Stimulated activated CD4-positive, alpha-beta T cell treated with anti-CD3 and anti-CD28 coated beads, Interleukin-4, amount 100 ng/mL, for 48 hours (primary cell): ENCODE data around the gene EFHC1.
"Not testable (repeated sequence)": the region's sequence is repeated elsewhere in the genome, so short reads cannot be mapped to it uniquely, and the experiment has no call there.

Source experiments
- DNase-seq, 2 donors: peaks; one replicate each; pipeline ENCODE4 v3.0.0-alpha.2; 2020; ENCODE audit warnings: low read depth in 2 of 2

The EFHC1 gene, protein sequence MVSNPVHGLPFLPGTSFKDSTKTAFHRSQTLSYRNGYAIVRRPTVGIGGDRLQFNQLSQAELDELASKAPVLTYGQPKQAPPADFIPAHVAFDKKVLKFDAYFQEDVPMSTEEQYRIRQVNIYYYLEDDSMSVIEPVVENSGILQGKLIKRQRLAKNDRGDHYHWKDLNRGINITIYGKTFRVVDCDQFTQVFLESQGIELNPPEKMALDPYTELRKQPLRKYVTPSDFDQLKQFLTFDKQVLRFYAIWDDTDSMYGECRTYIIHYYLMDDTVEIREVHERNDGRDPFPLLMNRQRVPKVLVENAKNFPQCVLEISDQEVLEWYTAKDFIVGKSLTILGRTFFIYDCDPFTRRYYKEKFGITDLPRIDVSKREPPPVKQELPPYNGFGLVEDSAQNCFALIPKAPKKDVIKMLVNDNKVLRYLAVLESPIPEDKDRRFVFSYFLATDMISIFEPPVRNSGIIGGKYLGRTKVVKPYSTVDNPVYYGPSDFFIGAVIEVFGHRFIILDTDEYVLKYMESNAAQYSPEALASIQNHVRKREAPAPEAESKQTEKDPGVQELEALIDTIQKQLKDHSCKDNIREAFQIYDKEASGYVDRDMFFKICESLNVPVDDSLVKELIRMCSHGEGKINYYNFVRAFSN

DNA sequence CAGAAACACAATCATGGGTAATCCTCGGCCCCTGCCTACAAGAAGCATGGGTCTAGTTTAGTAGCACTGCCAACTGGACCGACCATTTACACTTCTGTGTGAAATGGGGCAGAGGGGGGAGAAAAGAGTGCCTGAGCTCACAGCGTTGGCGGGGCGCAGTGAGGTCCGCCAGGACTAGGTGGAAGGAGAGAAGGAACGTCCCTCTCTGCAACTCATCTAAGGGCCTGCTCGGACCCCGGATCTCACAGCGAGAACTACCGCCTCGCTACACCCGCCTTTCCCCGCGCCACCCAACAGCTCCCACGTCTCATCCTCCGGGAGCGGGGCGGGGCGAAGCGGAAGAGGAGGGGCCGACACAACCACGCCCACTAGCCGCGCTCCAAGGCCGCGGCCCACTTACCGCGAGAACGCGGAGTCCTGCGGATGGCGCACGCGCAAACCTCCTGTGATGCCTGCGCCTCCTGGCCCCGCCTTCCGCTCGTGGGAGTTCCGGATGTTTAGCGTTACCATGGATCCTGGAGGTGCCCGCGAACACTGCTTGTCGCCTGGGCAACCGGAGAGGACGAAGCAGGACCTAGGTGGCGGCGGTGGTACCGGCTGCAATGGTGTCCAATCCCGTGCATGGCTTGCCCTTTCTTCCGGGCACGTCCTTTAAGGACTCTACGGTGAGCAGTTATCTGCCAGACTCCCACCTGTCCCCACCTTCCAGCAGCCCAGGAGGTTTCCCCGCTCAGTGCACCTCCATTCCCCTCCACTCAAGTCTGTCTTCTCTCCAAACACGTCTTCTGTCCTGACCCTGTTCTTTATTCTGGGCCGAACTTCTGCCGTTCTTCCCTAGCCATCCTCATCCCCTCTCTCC is at the start of gene EFHC1:
TSS of gene EFHC1 (plus strand) at position 534 of the 859 bp plus-strand sequence. CDS start at position 603, 69 bp downstream.
- peak; percentile 97 to 98 for DNase-seq

DNA sequence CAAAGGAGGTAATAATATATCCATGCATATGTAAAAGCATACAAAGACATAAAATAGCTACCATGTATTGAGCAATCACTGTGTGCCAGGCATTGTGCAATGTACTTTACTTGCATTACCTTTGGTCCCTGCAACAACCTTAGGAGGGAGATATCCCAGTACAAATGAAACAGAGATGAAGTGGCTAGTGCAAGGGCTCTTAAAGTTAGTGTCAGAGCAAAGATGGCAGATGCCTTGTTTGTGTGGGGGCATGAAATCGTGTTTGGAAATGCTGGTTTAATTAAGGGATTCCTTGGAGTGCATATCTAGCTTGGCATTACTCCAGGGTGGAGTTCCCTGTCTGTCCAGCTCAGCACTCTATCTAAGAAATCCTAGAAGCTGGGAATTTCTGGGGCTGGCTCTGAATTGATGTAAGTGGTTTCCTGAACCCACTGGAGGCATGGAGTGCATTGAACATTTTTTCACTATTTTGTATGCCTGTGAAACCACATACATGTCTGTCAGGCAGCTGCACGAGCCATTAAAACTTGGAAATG is 48.4 kb upstream of the EFHC1 start:
- no peak for DNase-seq

DNA sequence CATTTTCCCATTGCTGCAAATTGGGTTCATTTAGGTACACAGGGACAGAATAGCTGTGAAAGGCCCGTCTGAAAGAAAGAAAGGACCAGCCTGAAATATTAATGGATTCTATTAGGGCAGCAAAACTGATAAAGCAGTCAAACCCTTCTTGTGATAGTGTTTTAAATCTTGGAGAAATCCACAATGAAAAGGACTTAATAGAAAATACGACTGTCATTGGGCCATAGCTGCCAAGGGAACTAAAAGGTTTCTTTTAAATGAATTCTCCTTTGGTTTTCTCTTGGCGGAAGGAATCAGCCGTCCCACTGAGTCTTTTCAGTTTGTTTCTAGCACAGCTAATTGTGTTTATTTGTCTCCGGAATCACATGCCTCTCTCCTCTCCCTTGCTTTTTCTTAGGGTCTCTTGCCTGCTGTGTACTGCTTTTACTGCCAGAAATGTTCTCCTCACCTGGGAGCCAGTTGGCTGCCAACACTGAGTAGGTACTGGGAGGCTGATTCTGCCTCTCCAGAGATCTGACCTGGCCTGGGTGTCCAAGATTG is 46.9 kb upstream of the EFHC1 start:
- DNase-seq, result no peak

DNA sequence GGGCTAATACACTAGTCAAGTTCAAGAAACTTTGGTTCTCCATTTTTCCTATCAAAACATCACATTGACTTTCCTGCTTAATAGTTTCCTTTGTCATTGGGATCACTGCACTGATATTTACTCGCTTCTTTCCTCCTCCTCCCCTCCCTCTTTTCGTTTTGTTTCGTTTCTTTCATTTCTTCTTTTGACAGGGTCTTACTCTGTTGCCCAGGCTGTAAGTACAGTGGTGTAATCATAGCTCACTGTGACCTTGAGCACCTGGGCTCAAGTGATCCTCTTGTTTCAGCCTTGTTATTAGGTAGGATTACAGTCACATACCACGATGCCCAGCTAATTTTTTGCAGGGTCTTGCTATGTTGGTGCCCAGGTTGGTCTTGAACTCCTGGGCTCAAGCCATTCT is 45.9 kb upstream of the EFHC1 start:
- DNase-seq, result no peak

DNA sequence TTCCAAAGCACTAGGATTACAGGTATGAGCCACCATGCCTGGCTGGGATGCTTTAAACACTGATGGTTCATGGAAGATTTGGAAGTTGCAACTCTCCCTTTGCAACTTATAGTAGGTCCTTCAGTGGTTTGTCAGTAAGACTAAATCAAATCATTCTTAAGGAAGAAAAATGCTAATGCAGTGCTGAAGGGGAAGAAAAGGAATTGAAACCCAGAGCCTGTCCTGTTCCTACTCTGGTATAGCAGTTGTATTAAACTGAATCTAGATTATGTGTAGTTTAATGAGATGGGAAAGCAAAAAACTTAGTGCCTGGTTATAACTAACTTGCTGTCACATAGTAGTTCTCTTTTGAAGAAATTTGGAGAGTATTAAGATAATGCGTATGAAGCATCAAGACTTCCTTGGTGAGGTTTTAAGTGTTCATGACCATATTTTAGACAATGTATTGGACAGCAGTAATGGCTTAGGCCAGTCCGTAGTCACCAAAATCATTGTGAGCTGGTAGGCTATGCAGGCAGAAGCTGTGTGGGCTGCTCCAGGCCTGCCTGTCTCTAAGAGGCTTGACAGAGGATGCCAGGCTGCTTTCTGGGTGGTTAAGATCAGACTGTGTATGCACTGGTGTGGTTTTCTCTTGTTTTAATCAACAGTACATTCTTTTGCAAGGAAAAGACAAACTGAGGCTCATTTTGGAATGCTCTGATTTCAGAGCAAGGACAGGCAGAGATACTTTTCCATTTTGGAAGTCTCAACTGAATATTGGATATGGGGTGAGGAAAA is 44.2 kb upstream of the EFHC1 start:
- DNase-seq, result no peak

DNA sequence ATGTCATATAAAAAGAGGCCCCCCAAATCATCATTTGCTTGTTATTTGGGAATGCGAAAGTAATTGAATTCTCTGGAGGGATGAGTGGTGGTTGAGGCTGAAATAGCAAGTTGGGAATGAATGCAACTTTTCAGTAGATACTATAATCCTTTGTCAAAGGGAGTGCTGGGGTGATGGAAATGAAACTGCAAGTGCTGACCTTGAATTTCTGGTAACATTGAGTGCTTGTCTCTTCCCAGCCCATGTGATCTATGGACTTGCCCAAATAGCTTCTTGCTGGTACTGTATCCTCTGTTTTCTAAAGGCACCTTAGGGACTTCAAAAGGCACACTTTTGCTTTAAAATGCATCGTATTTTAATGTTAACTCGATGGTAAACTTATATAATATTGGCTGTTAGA is 43.4 kb upstream of the EFHC1 start:
- DNase-seq, result no peak

DNA sequence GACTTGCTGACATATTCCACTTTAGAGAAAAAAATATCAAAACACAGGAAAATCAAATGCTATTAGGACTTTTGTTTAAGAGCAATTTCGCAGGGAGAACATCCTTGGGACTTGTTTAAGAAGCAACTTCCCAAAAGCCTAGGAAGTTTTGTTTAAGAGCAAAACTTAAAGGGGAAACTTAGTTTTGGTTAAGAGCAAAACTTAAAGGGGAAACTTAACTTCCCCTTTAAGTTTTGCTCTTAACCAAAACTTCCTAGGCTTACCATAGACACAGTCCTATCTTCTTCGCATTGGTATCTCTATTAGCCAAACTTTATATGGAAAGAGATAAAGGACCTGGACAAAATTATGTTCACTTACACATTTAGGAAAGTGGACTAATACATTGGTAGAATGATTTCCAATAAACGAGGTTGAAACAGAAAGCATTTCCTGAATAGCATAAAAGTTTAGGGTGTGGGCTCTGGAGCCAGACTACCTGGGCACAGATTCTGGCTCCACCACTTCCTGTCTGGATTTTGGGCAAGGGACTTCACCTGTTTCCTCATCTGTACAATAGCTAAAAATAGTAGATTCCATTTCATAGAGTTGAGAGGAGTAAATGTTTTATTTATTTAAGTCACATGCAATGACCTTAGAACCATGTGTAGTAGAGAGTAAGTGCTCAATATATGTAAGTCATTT is 42.5 kb upstream of the EFHC1 start:
- DNase-seq, result no peak

DNA sequence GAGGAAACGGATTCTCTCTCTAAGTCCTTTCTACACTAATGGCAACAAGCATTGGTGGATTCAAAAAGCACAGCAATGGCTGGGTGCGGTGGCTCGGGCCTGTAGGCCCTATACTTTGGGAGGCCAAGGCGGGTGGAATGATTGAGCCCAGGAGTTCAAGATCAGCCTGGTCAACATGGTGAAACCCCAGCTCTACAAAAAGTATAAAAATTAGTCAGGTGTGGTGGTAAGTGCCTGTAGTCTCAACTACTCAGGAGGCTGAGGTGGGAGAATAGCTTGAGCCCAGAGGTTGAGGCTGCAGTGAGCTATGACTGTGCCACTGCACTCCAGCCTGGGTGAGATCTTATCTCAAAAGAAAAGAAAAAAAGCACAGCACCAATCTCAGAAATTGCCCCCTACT is 38.9 kb upstream of the EFHC1 start:
- DNase-seq, result no peak

DNA sequence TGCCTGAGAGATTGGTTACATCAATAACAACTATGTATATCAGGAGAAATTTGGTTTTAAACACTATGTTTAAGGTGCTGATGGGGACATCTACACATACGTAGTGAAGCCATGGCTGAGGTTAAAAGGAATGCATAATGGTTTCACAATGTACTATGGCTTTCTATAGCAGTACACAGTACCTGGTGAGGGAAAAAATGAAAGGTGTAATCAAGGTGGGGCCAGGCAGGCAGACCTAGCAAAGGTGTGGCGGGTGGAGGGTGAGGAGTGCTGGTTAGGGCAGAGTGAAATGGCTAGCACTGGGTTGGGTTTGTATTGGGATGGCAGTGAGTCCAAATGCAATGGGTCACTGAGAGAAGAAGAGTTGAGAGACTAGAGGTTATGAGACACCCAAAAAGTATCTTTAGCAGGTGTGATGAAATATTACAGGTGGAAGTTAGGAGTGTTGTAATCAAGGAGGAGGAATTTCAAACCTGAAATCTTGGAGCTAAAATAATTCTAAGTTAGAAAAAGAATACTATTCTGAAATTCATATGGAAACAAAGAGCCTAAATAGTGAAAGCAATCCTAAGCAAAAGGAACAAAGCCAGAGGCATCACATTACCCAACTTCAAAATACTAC is 35.9 kb upstream of the EFHC1 start:
- no peak for DNase-seq

DNA sequence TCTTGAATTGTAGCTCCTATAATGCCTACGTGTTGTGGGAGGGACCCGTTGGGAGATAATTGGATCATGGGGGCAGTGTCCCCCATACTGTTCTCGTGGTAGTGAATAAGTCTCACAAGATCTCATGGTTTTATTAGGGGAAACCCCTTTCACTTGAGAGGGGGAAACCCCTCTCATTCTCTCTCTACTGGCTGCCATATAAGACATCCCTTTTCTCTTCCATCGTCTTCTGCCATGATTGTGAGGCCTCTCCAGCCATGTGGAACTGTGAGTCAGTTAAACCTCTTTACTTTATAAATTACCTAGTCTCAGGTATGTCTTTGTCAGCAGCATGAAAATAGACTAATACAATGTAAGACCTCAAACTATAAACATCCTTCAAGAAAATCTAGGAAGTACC is 35.1 kb upstream of the EFHC1 start:
- no peak for DNase-seq

DNA sequence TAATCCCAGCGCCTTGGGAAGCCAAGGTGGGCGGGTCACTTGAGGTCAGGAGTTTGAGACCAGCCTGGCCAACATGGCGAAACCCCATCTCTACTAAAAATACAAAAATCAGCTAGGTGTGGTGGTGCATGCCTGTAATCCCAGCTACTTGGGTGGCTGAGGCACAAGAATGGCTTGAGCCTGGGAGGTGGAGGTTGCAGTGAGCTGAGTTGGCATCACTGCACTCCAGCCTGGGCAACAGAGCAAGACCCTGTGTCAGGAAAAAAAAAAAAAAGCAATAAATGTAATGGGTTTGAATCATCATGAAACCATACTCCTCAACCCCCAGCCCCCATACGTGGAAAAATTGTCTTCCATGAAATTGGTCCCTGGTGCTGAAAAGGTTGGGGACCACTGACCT is 32.0 kb upstream of the EFHC1 start:
- DNase-seq, result not testable (repeated sequence)

DNA sequence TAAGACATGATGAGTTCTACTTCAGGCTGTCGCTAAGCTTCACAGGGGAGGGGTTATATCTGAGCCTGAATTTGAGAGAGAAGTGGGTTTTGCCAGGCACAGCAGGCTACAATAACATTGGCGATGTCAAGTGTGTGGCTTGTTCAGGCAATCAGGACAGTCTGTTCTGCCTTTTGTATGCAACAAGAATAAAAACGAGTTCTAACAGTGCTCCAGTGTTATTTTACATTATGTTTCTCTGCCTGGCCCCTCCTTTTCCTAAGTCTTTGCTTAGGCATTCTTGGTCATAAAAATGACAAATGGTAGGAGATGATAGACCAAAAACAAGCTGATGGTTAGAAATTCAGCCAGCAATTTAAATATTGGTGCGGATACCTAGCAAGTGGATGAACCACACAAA is 31.4 kb upstream of the EFHC1 start:
- DNase-seq, result no peak

DNA sequence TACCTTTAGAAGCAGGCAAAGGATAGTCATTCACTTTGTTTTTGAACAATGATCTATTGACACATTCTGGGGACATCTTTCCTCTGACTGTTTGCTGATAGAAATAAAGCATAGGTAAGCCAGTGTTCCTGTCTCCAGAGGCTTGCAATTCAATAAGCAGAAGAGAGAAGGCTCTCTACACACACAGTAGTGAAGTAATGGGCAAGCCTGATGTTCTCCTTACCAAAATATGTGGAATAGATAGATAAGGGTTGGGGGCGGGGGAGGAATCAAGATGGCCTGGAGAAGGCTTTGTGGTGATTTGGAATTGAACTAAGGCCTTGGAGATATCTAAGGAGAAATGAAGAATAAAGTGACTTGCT is 30.9 kb upstream of the EFHC1 start:
- DNase-seq, result no peak

DNA sequence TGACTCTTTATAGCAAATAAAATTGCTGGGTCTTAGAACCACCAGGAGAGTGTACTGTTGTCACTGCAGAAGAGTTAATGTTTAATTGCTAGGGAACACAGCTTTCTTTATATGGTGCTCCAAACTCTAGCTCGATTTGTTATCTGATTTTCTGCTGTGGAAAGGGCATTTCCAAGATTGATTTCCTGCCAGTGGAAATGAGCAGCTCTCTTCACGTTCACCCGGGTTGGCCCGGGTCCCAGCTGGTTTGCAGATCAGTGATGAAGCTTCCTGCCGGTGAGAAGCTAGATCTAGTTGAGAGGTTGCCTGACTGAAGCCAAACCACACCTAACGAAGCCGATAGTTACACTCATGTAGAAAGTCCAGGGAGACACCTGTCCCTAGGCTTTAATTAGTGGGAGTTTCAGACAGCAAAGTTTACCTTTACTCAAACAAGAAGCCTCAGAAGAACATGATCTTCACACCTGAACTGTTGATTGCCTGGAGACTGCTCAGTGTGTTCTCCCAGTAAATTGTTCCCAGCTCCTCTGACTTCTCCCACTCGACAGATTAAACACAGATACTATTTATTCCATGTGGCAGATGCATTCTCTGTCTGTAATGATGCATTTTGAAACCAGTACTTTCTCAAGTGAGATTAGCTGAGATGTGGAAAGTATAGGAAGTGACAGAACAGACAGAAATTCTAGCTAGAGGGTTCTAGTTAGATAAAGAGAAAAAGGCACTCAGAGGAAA is 30.3 kb upstream of the EFHC1 start:
- peak in 1 of 2 donors; percentile 27 for DNase-seq

DNA sequence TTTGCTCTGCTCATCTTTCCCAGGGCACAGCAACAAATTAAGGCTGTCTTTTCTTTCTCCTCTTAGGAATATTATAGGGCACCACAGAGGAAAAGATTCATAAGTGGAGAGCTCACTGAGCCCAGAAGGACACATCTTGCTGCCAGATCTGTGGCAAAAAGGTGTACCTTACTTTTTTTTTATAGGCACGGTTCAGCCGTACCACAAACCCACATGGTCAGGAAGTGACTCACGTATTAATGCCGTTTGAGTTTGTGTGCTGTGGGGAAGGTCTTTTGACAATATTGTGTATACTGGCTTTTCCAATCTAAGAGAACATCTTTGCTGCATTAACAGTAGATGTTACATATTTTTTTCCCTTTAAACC is 29.8 kb upstream of the EFHC1 start:
- no peak for DNase-seq

DNA sequence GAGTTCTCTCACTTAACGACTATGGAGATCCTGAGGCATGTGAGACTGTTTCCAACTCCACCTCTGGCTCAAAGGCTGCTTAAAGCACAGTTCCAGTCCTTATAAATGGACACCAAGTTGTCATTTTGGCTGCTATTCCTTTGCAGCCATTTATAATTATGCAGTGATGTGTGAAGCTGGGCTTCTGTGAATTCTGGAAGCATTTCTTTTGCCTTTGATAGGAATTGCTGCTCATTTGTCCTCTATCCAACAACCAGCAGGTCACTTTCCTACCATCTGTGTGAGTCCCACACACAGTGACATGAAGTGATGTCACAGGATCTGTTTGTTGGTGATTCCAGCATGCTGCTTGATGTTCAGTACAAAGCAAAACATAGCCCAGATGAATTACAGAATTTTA is 28.5 kb upstream of the EFHC1 start:
- no peak for DNase-seq

DNA sequence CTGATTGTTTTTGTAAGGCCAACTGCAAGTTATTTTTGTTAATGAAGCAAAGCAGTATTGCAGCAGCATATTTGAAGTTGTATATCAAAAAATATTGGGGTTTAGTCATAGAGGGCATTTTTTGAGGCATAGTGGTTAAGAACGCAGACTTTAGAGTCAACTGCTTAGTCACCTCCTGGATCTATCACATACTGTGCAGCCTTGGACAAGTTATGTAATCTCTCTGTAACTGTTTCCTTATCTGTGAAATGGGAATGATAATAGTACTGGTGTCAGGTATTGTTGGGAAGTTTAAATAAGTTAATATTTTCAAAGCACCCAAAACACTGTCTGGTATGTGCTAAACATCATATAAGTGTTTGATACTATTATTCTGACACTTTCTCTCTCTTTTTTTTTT is 27.2 kb upstream of the EFHC1 start:
- no peak for DNase-seq

DNA sequence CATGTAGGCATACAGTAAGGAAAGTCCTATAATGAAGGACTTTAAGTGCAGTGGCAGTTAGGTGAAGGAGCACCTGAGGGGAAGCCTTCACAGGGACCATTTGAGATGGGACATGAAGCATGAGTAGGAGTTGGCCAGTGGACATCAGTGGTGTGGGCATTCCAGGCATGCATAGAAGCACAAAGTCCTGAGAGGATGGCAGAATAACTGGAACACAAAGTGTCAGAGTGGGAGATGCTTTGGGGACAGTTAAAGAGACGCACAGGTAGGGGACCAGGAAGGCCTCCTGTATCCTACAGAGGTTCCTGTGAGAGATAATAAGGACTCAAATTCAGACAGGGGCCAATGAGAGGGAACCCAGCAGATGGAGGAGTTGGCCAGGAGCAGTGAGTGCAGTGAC is 26.4 kb upstream of the EFHC1 start:
- DNase-seq, result no peak

DNA sequence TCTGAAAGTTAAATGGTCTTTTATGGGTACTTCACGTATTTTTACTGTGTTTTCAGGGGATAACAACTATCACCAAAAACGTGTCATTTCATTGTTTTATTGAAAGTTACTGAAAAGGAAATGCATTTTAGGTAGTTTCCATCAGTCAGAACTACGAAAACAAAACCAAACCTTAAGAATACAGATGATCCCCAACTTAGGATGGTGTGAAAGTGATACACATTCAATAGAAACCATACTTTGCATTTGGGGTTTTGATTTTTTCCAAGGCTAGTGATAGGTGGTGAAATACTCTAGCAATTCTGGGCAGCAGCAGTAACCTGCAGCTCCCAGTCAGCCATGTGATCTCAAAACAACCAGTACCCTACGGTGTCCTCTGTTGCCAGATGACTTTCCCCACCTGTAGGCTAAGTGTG is 25.9 kb upstream of the EFHC1 start:
- no peak for DNase-seq

DNA sequence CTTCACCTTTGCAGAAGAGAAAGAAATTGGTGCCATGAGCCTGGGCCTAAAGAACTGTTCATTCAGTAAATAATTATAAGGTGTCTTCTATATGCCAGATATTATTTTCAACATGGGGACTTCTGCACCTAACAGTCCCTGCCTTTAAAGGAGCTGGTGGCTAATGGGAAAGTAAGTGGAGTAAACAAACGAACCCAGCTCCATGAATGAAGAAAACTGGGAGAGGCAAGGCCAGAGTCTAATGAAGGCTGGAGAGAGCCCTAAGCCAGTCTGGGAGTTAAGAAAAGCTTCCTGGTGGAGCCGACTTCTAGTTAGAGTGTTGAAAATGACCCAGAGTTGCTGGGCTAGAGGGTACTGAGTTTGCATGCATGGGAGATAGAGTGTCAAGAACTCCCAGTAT is 24.2 kb upstream of the EFHC1 start:
- no peak for DNase-seq
